Measurements from ENCODE around the gene GDI1. TPM values are rescaled to one million over a fixed set of nuclear protein-coding genes. Genes with fewer than 3 reads are reported as not detected.

Gene GDI1
- total and polyA plus RNA-seq, 8 donors, result 45.7 to 178 (median 66.5) TPM

GRCh38 chrX:154419189-154419588 is 17.8 kb upstream of the GDI1 start:
- intact Hi-C loops (cut with DNase I; ENCODE audit: low total_unique reads), result no loop called here
- Histone ChIP-seq H3K36me3 (peaks cover 0 to 17% (median 12%) of the 10 kb centered on the region in 4 donors), H3K27ac (no peak overlapping the region), H3K9me3 (no peaks in the 10 kb centered on the region), H3K4me1 (no peaks in the 10 kb centered on the region), H3K27me3 (no peaks in the 10 kb centered on the region), H3K4me3 (no peak overlapping the region)
- TF ChIP-seq CTCF (IDR thresholded peaks at IDR 0.05) (no peak), EP300 (IDR thresholded peaks at IDR 0.05) (no peak), POLR2A (IDR thresholded peaks at IDR 0.05) (no peak), POLR2AphosphoS5 (IDR thresholded peaks at IDR 0.05) (no peak)
- no peak for DNase-seq
- 81 to 89% (median 88%) methylated on average over 8 of the region's 8 CpGs for WGBS, 5 donors

GRCh38 chrX:154419688-154420401 is 17.1 kb upstream of the GDI1 start:
- TF ChIP-seq EP300 (IDR thresholded peaks at IDR 0.05) (no peak), POLR2AphosphoS5 (IDR thresholded peaks at IDR 0.05) (no peak), CTCF (IDR thresholded peaks at IDR 0.05) (no peak), POLR2A (IDR thresholded peaks at IDR 0.05) (no peak)
- 70 to 76% (median 75%) methylated on average over 18 to 19 of the region's 19 CpGs; no CpG with 5 or more reads in 1 of the 5 donors for WGBS, 5 donors
- Histone ChIP-seq H3K4me1 (no peaks in the 10 kb centered on the region), H3K4me3 (no peak overlapping the region), H3K9me3 (no peaks in the 10 kb centered on the region), H3K36me3 (peaks cover 0 to 17% (median 12%) of the 10 kb centered on the region in 4 donors), H3K27ac (no peak overlapping the region), H3K27me3 (no peaks in the 10 kb centered on the region)
- intact Hi-C loops (cut with DNase I; ENCODE audit: low total_unique reads), result no loop called here
- DNase-seq, result no peak

DNA sequence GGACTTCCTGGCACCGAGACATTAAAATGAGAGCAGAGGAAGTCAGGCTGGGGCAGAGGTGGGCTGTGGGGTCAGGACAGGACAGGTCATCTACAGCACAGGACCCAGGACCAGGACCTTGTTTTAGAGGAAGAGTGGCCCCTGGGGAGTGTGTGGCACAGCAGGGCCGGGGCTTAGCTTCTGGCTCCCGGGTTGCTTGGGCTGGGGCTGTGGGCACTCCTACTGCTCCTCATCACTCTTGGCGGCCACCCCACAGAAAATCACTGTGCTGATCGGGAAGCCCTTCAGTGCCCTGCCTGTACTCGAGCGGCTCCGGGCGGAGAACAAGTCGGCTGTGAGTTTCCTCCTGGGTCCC is 16.6 kb upstream of the GDI1 start:
- no peaks in the 10 kb centered on the region for H3K4me1 ChIP-seq
- intact Hi-C loops (cut with DNase I; ENCODE audit: low total_unique reads), result no loop called here
- no peak overlapping the region for H3K27ac ChIP-seq
- 73 to 88% (median 85%) methylated on average over 3 to 10 of the region's 10 CpGs for WGBS, 5 donors
- TF ChIP-seq EP300 (IDR thresholded peaks at IDR 0.05) (no peak), POLR2A (IDR thresholded peaks at IDR 0.05) (no peak), CTCF (IDR thresholded peaks at IDR 0.05) (no peak), POLR2AphosphoS5 (IDR thresholded peaks at IDR 0.05) (no peak)
- H3K27me3 ChIP-seq, result no peaks in the 10 kb centered on the region
- H3K36me3 ChIP-seq, result peaks cover 0 to 17% (median 10%) of the 10 kb centered on the region in 4 donors
- DNase-seq, result no peak
- no peaks in the 10 kb centered on the region for H3K9me3 ChIP-seq
- no peak overlapping the region for H3K4me3 ChIP-seq

DNA sequence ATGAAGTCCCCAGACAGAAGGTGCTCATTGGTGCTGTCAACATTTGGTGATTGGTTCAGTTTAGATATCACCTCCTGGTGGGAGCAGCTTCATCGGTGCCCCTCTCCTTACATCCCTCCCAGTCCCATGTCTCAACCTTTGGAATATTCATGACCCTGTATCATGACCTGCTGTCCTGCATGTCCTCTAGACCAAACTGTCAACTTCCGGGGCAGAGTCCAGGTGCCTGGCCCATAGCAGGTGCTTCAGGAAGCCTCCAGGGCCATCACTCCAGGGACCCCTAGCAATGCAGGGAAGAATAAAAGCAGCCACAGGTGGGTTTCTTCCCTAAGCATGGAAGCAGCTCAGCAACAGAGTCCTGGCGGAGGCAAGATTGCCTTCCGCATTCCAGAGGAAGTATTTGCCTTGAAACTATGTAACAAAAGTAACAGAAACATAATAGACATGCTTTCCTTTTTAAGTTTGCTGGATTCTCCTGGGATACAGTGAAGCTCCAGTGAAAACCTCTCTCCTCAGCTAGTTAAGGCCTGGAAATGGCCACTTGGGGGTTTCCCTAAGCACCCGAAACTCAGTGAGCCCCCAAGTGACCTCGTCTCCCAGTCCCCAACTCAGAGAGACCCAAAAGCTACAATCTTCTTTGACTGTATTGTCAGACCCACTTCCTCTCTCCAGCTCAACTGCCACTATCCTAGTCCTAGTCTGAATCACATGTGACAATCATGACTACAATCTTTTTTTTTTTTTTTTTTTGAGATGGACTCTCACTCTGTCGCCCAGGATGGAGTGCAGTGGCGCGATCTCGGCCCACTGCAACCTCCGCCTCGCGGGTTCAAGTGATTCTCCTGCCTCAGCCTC is 9.8 kb upstream of the GDI1 start:
- H3K36me3 ChIP-seq, result peaks cover 1 to 8% (median 4%) of the 10 kb centered on the region in 4 donors
- H3K27me3 ChIP-seq, result no peaks in the 10 kb centered on the region
- DNase-seq, result no peak
- TF ChIP-seq CTCF (IDR thresholded peaks at IDR 0.05) (no peak), POLR2A (IDR thresholded peaks at IDR 0.05) (no peak), POLR2AphosphoS5 (IDR thresholded peaks at IDR 0.05) (no peak), EP300 (IDR thresholded peaks at IDR 0.05) (no peak)
- peak overlapping the region in 2 of 5 donors; percentile 25 to 89 for H3K27ac ChIP-seq
- peaks cover 0 to 48% (median 30%) of the 10 kb centered on the region in 4 donors for H3K4me1 ChIP-seq
- no peaks in the 10 kb centered on the region for H3K9me3 ChIP-seq
- 73 to 84% (median 79%) methylated on average over 12 to 13 of the region's 13 CpGs for WGBS, 5 donors
- H3K4me3 ChIP-seq, result peak overlapping the region in 2 of 4 donors; percentile 69 to 80
- intact Hi-C loops (cut with DNase I; ENCODE audit: low total_unique reads), result no loop called here

All from stomach (tissue), 9 donors.